SKM-1 treated with dmso at 0.1 percent for 144 hours (cell line): Measurements from ENCODE around the gene UBR3.
"Not testable (repeated sequence)": the region's sequence is repeated elsewhere in the genome, so short reads cannot be mapped to it uniquely, and the experiment has no call there.

ENCODE experiments used
- DNase-seq: peaks from one replicate; lab custom pipeline; 2025; ENCODE audit not compliant: unreplicated experiment; lab: John Stamatoyannopoulos, UW

Gene UBR3

DNA sequence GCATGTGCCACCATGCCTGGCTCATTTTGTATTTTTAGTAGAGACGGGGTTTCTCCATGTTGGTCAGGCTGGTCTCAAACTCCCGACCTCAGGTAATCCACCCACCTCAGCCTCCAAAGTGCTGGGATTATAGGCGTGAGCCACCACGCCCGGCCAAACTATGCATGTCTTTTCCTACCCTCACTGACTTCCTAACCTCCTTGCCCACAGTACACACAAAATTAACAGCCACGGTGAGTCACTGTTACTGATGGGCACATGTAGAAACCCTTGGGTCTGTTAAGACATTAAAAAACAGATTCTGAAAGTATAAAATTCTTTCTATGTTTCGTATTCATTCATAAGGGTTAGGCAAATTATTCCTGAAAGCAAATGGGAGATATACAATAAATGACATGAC is 7.2 kb upstream of the UBR3 start:
- DNase-seq: not testable (repeated sequence)

DNA sequence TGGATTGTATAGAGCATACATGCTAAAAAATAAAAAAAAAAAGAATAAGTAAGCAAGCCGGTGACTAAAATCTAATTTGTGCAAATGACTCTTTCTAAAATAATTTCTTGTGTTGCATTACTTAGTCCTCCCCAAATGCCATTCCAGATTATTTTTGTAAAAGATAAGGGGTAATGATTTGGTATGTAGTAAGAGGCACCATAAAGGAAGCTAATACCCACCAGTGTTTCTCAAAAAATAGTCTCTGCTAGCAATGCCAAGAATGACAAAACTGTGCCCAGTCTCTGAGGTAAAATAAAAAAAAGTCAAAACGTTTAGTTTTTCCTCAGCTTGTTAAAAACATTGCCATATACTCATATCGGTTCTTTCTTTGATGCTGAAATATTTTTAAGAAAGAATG is 5.2 kb upstream of the UBR3 start:
- DNase-seq: no peak

DNA sequence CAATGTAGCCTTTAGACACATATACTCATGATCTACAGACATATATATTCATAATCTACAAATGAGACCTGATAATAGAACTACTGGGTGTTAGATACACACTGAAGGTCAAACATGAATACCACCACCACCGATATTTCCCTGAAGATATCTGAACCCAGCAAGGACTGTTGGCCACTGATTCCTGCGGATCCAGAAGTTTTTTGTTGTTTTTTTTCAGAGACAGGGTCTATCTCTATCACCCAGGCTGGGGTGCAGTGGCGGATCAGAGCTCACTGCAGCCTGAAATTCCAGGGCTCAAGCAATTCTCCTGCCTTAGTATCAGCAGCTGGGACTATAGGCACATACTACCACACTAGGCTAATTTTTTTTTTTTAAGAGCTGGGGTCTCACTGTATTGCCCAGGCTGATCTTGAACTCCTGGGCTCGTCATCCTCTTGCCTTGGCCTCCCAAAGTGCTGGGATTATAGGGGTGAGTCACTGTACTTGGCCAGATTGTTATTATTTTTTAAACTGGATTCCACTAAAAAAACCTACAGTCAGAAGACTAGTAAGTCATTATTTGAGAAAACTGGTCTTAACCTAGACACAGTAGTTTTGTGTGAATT is 4.4 kb upstream of the UBR3 start:
- no peak for DNase-seq

DNA sequence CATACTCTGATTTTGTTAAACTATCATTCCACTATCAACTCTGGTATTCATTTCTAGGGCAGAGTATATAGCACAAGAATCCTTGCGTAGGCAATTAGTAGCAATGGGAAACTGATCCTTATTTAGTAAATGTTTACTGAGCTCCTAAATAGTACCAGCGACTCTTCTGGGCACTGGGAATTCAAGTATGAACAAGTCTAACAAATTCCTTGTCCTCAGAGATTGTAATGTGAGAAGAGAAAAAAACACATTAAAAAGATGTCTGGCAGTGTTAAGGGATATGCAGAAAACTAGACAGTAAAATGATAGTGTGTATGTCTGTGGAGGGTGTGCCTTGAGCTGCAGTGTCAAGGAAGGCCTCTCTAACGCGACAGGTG is 3.3 kb upstream of the UBR3 start:
- no peak for DNase-seq

DNA sequence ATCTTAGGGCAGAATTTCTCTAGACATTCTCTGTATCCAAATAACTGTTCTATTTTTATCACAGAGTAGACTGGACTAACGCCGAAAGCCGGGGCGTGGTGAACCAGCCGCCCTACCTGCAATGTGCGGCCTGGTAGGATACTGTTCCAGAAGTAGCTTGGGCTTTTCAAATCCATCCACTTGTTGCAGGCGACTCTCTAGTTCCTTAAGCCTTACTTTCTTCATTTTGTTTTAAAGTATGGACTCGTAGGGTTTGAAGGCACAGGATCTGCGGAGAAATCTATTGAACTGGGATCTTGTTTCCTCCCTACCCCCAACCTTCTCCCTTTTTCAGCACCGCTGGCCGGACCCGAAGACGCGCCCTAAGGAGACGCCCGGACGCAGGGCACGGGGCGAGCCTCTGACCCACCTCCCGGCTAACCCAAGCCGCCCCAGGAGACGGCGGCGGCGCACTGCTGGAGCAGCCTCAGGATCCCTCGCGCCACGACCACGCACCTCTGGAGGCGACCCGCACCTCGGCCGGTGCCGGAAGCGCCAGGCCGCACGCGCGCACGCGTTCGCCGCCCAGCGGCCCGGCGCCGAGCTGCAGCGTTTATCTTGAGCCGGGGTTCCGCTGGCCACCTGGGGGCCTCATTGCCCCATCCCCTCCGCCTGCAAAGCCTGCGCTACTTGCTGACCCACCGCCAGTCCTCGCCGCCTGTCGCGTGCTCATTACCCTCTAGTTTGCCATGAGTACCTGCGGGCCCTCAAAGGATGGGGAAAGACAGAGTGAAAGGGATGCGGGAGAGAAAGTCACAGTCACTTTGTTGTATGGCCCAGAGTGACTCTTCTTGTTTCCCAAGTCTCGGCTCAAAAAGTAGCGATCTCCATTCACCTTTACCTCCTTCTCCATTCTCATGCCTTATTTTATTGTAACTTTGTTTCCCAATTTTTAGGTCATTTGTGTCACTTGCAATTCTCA is 2.6 kb upstream of the UBR3 start, which contains the start of gene METTL5:
TSS of gene METTL5 (minus strand) at position 533 of the 961 bp plus-strand sequence. CDS start at position 225, 308 bp downstream.
- peak; percentile 74 for DNase-seq

DNA sequence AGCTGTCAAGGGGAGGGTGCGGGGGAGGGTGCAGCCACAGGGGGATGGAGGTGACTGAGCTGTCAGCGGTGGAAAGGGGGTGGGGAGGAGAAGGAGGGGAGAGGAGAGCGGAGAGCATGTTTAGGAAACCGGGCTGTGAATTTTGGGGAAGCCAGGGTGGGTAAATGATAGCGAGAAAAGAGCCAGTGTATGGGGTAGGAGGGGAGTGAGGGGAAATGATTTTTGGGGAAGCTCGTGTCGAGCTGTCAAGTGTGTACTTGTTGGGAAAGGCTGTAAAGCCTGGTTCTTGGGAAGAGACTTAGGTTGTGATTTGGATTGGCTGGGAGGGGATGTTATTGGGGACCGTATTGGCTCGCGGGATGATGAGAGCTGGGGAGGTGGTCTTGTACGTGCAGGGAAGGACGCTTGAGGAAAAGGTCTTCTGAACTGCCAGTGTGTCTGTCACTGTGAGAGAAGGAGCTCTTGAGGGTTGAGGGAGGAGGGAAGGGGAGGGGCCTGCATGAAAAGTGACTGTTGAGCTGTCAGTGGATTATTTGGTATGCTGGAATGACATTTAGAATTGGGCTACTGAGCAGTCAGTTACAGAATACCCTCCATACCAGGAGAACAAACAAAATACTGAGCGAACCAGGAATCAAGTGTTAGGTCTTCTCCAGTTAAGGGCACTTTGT is 1.0 kb downstream of the UBR3 start:
- peak; percentile 20 for DNase-seq

DNA sequence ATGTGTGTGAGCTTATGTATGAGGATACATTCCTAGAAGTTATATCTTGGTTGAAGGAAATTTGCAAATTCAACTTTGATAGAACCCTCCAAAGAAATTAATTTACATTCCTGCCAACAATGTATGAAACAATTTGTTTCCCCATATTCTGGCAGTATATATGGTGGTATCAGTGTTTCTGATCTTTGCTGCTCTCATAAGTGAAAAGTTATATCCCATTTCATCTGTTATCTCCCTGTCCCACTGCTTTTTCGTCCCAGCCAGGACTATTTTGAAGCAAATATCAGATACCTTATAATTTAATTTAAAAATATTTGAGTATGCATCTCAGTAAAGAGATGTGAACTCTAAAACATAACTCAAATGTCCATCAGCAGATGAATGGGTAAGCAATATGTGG is 7.1 kb downstream of the UBR3 start:
- no peak for DNase-seq

DNA sequence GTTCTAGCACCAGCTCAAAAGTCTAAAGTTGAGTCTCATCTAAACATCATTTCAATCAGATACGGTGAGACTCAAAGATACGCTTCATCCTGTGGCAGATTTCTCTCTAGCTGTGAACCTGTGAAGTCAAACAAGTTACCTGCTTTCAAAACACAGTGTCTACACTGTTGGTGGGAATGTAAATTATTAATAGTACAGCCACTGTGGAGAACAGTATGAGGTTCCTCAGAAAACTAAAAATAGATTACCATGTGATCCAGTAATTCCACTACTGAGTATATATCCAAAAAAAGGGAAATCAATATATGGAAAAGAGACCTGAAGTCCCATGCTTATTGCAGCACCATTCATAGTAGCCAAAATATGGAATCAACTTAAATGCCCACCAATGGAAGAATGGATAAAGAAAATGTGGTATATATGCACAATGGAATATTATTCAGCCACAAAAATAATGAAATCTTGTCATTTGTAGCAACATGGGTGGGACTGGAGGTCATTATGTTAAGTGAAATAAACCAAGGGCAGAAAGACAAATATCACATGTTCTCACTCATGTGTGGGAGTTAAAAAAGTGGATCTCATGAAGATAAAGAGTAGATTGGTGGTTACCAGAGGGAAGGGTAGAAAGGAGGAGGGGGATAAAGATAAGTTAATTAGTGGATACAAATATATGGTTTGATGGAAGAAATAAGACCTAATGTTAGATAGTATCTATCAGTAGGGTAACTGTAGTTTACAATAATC is 11.7 kb downstream of the UBR3 start:
- DNase-seq: no peak

DNA sequence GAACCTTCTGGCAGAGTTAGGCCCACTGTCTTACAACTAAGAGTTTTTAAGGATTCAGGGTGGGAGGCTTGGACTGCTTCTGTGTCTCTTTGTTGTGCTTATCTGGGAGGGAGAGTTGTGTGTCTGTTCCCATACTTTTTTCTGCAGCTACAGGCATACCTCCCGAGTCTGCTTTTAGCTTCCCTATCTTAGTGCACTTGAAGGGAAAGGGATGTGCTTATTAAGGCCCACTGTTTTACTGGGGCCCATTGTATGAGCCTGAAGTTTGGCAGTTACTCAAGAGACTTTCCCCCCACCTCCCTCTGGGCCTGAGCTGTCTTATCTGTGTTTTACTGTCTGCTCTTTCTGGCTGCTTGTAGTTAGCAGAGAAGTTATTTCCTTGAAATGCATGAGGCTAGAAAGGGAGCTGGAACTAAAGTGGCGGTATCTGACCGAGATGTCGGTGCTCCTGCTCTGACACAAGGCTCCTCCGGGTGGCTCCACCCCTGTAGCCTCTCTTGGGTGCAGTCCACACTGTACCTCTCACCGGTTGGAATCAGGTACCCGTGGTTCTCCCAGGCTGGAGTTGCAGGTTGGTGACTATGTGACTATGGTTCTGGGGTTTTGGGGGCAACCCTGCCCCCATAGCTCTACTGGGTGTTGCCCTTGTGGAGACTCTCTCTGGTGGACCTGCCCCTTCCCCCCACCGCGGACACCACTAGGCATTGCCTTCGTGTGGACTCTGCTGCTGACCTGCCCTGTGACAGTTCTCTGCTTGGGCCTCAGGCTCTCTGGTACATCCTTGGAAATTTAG is 12.9 kb downstream of the UBR3 start:
- no peak for DNase-seq

DNA sequence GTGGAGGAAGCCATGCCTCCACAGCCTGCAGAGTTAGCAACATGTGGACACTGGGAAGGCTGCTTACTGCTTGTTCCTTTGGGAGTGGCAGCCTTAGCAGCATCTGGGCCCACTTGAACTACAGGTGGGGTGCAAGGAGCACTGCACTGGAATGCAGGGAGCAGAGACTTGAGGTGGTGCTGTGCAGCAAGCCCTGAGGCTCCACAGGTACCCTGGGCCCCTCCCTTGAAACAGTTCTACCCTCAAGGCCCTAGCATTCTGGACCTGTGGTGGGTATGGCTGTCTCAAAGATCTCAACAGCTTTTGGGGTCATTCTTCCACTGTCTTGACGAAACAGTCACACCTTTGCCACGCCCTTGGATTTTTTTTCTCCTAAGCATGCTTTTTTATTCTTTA is 13.5 kb downstream of the UBR3 start:
- no peak for DNase-seq

DNA sequence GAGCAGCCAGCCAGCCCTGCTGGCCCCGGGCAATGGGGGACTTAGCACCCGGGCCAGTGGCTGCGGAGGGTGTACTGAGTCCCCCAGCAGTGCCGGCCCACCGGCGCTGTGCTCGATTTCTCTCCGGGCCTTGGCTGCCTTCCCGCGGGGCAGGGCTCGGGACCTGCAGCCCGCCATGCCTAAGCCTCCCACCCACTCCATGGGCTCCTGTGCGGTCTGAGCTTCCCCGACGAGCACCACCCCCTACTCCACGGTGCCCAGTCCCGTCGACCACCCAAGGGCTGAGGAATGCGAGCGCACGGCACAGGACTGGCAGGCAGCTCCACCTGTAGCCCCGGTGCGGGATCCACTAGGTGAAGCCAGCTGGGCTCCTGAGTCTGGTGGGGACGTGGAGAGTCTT is 14.4 kb downstream of the UBR3 start:
- not testable (repeated sequence) for DNase-seq

DNA sequence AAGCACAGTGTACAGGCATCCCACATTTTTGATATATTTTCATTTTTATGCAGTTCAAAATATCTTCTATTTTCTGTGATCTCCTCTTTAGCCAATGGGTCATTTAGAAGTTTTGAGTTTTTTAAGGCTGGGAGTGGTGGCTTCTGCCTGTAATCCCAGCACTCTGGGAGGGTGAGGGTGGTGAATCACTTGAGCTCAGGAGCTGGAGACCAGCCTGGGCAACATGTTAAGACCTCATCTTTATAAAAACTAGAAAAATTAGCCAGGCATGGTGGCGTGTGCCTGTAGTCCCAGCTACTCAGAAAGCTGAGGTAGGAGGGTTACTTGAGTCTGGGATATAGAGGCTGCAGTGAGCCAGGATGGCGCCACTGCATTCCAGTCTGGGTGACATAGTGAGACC is 17.8 kb downstream of the UBR3 start:
- DNase-seq: no peak

DNA sequence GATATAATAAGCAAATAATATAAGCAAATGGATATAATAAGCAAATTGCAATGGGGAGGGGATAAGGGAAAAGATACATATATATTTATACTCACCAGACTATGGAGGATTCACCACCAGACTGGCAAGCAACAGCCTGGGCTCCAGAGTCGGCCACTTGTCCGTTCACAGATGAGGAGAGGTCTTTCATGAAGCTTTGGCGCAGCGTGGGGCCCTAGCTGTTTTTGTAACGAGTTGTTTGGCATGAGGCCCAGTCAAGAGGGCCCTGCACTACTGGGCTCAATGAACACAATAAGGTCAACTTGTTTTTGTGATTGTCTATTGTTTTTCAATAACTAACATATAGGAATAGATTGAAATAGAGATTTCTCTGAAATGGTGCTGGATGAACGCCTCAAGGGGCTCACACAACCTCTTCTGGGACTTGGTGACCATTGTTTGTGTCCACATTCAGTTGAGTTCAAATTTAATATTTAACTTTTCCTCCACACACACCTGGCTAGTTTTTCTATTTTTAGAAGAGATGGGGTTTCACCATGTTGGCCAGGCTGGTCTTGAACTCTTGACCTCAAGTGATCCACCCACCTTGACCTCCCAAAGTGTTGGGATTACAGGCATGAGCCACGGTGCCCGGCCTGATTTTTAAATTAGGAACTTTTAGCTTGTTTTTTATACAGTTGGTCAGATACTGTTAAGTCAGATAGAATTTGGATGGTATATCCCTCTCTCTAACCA is 21.9 kb downstream of the UBR3 start:
- DNase-seq: not testable (repeated sequence)

DNA sequence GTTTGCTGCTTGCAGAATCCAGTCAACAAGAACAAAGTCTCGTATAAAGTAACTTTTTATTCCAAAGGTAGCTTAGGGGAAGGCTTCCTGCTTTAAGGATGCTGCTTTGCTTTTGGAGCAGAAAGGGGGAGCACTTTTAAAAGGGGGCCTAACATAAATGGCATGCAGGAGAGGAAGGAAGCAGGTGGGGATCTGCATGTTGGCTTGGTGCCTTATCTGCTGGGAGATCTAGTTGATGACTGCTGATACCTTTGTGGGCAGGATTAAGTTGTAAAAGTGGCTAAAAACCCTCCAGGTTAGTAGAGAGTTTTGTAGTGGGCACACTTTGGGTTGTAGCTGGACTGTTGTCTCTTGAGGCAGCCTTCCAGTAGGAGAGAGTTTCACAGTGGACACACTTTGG is 22.5 kb downstream of the UBR3 start:
- no peak for DNase-seq

DNA sequence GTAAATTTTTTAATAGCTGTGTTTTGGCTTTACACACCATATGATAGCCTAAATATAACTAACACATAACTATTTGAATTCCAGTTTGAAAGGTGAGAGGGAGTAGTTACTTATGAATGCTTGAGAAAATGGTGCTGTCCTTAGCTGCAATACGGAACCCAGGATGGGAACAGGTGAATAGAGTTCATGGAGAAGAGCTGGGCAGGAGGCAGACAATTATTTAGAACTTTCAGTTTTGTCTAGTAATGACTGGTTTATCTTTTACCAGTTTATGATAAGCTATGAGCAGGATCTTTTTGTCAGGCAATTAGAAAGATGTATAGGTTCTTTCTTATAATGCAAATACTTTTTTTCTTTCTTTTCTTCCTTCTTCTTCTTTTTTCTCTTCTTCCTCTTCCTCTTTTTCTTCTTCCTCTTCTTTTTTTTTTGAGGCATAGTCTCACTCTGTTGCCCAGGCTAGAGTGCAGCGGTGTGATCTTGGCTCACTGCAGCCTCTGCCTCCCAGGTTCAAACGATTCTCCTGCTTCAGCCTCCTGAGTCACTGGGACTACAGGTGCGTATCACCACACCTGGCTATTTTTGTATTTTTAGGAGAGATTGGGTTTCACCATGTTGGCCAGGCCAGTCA is 25.9 kb downstream of the UBR3 start:
- DNase-seq: no peak

DNA sequence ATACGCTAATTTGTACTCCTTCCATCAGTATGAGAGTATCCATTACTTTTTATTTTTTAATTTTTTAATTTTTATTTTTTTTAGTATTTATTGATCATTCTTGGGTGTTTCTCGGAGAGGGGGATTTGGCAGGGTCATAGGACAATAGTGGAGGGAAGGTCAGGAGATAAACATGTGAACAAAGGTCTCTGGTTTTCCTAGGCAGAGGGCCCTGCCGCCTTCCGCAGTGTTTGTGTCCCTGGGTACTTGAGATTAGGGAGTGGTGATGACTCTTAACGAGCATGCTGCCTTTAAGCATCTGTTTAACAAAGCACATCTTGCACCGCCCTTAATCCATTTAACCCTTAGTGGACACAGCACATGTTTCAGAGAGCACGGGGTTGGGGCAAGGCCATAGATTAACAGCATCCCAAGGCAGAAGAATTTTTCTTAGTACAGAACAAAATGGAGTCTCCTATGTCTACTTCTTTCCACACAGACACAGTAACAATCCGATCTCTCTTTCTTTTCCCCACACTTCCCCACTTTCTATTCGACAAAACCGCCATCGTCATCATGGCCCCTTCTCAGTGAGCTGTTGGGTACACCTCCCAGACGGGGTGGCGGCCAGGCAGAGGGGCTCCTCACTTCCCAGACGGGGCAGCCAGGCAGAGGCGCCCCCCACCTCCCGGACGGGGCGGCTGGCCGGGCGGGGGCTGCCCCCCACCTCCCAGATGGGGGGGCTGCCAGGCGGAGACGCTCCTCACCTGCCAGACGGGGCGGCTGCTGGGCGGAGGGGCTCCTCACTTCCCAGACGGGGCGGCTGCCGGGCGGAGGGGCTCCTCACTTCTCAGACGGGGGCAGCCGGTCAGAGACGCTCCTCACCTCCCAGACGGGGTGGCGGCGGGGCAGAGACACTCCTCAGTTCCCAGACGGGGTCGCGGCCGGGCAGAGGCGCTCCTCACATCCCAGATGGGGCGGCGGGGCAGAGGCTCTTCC is 28.3 kb downstream of the UBR3 start:
- DNase-seq: not testable (repeated sequence)

DNA sequence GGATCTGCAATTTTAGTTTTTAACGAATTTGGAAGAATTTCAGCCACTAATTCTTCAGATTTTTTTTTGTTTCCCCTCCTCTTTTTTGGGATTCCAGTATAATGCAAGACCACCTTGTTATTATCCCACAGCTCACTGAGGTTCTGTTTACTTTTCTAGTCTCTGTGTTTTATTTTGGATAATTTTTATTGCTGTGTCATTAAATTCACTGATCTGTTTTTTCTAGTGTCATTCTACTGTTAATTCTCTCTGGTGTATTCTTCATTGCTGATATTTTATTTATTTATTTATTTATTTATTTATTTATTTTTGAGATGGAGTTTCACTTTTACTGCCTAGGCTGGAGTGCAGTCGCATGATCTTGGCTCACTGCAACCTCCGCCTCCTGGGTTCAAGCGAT is 32.2 kb downstream of the UBR3 start:
- DNase-seq: no peak

DNA sequence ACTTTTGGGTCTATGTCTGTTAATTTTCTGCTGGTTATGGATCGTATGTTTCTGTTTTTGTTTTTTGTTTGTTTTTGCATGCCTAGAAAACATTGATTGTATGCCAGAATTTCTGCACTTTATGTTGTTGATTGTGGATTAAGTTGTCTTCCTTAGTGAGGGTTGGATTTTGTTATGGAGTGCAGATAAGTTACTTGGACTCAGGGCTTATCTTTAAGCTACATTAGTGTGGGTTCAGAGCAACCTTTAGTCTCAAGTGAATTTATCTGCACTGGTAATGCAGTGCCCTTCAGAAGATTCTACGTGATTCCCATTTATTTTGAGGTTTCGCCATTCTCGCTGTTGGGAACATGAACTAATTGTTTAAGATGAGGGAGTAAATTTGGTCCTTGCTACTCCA is 32.9 kb downstream of the UBR3 start:
- DNase-seq: no peak
